Liver (tissue), 3 donors: Measurements from ENCODE around the gene POP4.

Source experiments
- FOXA1 ChIP-seq: IDR thresholded peaks from 2 replicates; pipeline ENCODE4 v1.6.1; 2016; ENCODE audit warnings: antibody characterized with exemption
- JUND ChIP-seq, 2 donors: IDR thresholded peaks; 2 replicates each; pipeline ENCODE4 v1.6.1; 2016; ENCODE audit warnings: antibody characterized with exemption in 2 of 2
- REST ChIP-seq: IDR thresholded peaks from 2 replicates; pipeline ENCODE4 v1.6.1; 2016; ENCODE audit warnings: antibody characterized with exemption, mild to moderate bottlenecking
- TAF1 ChIP-seq: conservative IDR thresholded peaks from 2 replicates; pipeline ENCODE4 v1.6.1; 2016; ENCODE audit warnings: antibody characterized with exemption, mild to moderate bottlenecking
- TF ChIP-seq, protein P1 (sequence below): fragments of 150-350 bp; IDR thresholded peaks from 2 replicates; pipeline ENCODE4 v1.5.1; 2017; ENCODE audit warnings: improper control_type of control experiment, low read depth, low read length; ENCODE audit not compliant: missing input control
- donor health status: healthy.
- donor health status: healthy.

- TF ChIP-seq, protein P1, sequence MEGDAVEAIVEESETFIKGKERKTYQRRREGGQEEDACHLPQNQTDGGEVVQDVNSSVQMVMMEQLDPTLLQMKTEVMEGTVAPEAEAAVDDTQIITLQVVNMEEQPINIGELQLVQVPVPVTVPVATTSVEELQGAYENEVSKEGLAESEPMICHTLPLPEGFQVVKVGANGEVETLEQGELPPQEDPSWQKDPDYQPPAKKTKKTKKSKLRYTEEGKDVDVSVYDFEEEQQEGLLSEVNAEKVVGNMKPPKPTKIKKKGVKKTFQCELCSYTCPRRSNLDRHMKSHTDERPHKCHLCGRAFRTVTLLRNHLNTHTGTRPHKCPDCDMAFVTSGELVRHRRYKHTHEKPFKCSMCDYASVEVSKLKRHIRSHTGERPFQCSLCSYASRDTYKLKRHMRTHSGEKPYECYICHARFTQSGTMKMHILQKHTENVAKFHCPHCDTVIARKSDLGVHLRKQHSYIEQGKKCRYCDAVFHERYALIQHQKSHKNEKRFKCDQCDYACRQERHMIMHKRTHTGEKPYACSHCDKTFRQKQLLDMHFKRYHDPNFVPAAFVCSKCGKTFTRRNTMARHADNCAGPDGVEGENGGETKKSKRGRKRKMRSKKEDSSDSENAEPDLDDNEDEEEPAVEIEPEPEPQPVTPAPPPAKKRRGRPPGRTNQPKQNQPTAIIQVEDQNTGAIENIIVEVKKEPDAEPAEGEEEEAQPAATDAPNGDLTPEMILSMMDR, result no peak
- no peak for TF ChIP-seq JUND (IDR thresholded peaks at IDR 0.05)
- TF ChIP-seq TAF1, result no peak
- TF ChIP-seq REST, result no peak
- no peak for TF ChIP-seq FOXA1
These were observed 12.4 kb downstream of the POP4 start for GRCh38 chr19:29618434-29618833.
